Activated naive CD8-positive, alpha-beta T cell treated with anti-CD3 and anti-CD28 coated beads, Interleukin-2, amount 50 U/mL, for 24 hours (primary cell): Measurements from ENCODE around the gene LYRM1.

Source experiments
- ATAC-seq: fragments of 150-1000 bp; cut with Tn5 transposase; one replicate; pipeline ENCODE4 v1.10.0; 2021
- DNase-seq: peaks from one replicate; pipeline ENCODE4 v3.0.0; 2021
- H3K27ac Mint-ChIP-seq: one replicate; pipeline ENCODE4 v1.8.0; 2021; ENCODE audit warnings: mild to moderate bottlenecking, mixed read lengths
- H3K27me3 Mint-ChIP-seq: one replicate; pipeline ENCODE4 v1.8.0; 2021; ENCODE audit warnings: mixed read lengths
- H3K36me3 Mint-ChIP-seq: one replicate; pipeline ENCODE4 v1.8.0; 2021; ENCODE audit warnings: low read depth, mixed read lengths
- H3K4me1 Mint-ChIP-seq: one replicate; pipeline ENCODE4 v1.8.0; 2021; ENCODE audit warnings: mixed read lengths
- H3K4me3 Mint-ChIP-seq: one replicate; pipeline ENCODE4 v1.8.0; 2021; ENCODE audit warnings: mild to moderate bottlenecking, moderate library complexity, mixed read lengths
- H3K9me3 Mint-ChIP-seq: one replicate; pipeline ENCODE4 v1.8.0; 2021; ENCODE audit warnings: mixed read lengths

Gene LYRM1

GRCh38 chr16:20903116-20903898 lies 2.7 kb downstream of the LYRM1 start:
- no peak for ATAC-seq
- H3K4me3 Mint-ChIP-seq = peak overlapping the region; percentile 72
- peaks cover 29% of the 10 kb centered on the region for H3K36me3 Mint-ChIP-seq
- H3K27me3 Mint-ChIP-seq = no peaks in the 10 kb centered on the region
- DNase-seq = no peak
- peaks cover 76% of the 10 kb centered on the region for H3K4me1 Mint-ChIP-seq
- no peaks in the 10 kb centered on the region for H3K9me3 Mint-ChIP-seq
- peak overlapping the region; percentile 99 for H3K27ac Mint-ChIP-seq

GRCh38 chr16:20903899-20904506 lies 3.4 kb downstream of the LYRM1 start:
- Mint-ChIP-seq H3K9me3 (no peaks in the 10 kb centered on the region), H3K36me3 (peaks cover 29% of the 10 kb centered on the region), H3K27me3 (no peaks in the 10 kb centered on the region), H3K4me3 (peak overlapping the region; percentile 72), H3K27ac (peak overlapping the region; percentile 99), H3K4me1 (peaks cover 71% of the 10 kb centered on the region)
- DNase-seq (no peak), ATAC-seq (no peak)

- no peaks in the 10 kb centered on the region for H3K9me3 Mint-ChIP-seq
- H3K4me1 Mint-ChIP-seq = peaks cover 72% of the 10 kb centered on the region
- no peaks in the 10 kb centered on the region for H3K27me3 Mint-ChIP-seq
- H3K27ac Mint-ChIP-seq = peak overlapping the region; percentile 99
- ATAC-seq = no peak
- peaks cover 29% of the 10 kb centered on the region for H3K36me3 Mint-ChIP-seq
- DNase-seq = no peak
- H3K4me3 Mint-ChIP-seq = peak overlapping the region; percentile 72
Measured at GRCh38 chr16:20904507-20905081, 4.0 kb downstream of the LYRM1 start.

- Mint-ChIP-seq H3K4me3 (no peak overlapping the region), H3K9me3 (no peaks in the 10 kb centered on the region), H3K27ac (no peak overlapping the region), H3K27me3 (no peaks in the 10 kb centered on the region), H3K36me3 (peaks cover 29% of the 10 kb centered on the region), H3K4me1 (peaks cover 79% of the 10 kb centered on the region)
- ATAC-seq (no peak), DNase-seq (no peak)
Measured at GRCh38 chr16:20905576-20905975, 5.0 kb downstream of the LYRM1 start.

- H3K4me3 Mint-ChIP-seq = no peak overlapping the region
- no peaks in the 10 kb centered on the region for H3K9me3 Mint-ChIP-seq
- no peak for DNase-seq
- H3K27me3 Mint-ChIP-seq = no peaks in the 10 kb centered on the region
- H3K4me1 Mint-ChIP-seq = peaks cover 80% of the 10 kb centered on the region
- peaks cover 23% of the 10 kb centered on the region for H3K36me3 Mint-ChIP-seq
- no peak overlapping the region for H3K27ac Mint-ChIP-seq
- no peak for ATAC-seq
Measured at GRCh38 chr16:20906341-20907255, 6.0 kb downstream of the LYRM1 start.

GRCh38 chr16:20910781-20911321 lies 10.3 kb downstream of the LYRM1 start:
- ATAC-seq (peak; percentile 83), DNase-seq (no peak)
- H3K4me3 Mint-ChIP-seq = peak overlapping the region; percentile 6

GRCh38 chr16:20911361-20911760 lies 10.8 kb downstream of the LYRM1 start:
- peak overlapping the region; percentile 87 for H3K27ac Mint-ChIP-seq
- peak overlapping the region; percentile 6 for H3K4me3 Mint-ChIP-seq
- H3K4me1 Mint-ChIP-seq = peaks cover 52% of the 10 kb centered on the region
- H3K9me3 Mint-ChIP-seq = no peaks in the 10 kb centered on the region
- H3K36me3 Mint-ChIP-seq = peaks cover 10% of the 10 kb centered on the region
- DNase-seq (no peak), ATAC-seq (peak; percentile 50)
- no peaks in the 10 kb centered on the region for H3K27me3 Mint-ChIP-seq

More at GRCh38 chr16:20910781-20911321, 10.3 kb downstream of the LYRM1 start:
- peaks cover 8% of the 10 kb centered on the region for H3K36me3 Mint-ChIP-seq
- H3K27ac Mint-ChIP-seq = peak overlapping the region; percentile 87
- H3K4me1 Mint-ChIP-seq = peaks cover 55% of the 10 kb centered on the region
- H3K27me3 Mint-ChIP-seq = no peaks in the 10 kb centered on the region
- H3K9me3 Mint-ChIP-seq = no peaks in the 10 kb centered on the region

- Mint-ChIP-seq H3K9me3 (no peaks in the 10 kb centered on the region), H3K27ac (no peak overlapping the region), H3K4me3 (no peak overlapping the region), H3K27me3 (no peaks in the 10 kb centered on the region), H3K36me3 (peaks cover 20% of the 10 kb centered on the region), H3K4me1 (peaks cover 46% of the 10 kb centered on the region)
- no peak for DNase-seq
- ATAC-seq = no peak
Measured at GRCh38 chr16:20916289-20916688, 15.7 kb downstream of the LYRM1 start.

- ATAC-seq (no peak), DNase-seq (no peak)
- H3K4me3 Mint-ChIP-seq = no peak overlapping the region
- no peaks in the 10 kb centered on the region for H3K9me3 Mint-ChIP-seq
- H3K27ac Mint-ChIP-seq = no peak overlapping the region
- peaks cover 22% of the 10 kb centered on the region for H3K36me3 Mint-ChIP-seq
- H3K4me1 Mint-ChIP-seq = peaks cover 39% of the 10 kb centered on the region
- H3K27me3 Mint-ChIP-seq = no peaks in the 10 kb centered on the region
Measured at GRCh38 chr16:20916942-20917341, 16.4 kb downstream of the LYRM1 start.

- Mint-ChIP-seq H3K27me3 (no peaks in the 10 kb centered on the region), H3K27ac (peak overlapping the region; percentile 73), H3K9me3 (no peaks in the 10 kb centered on the region), H3K4me3 (peak overlapping the region; percentile 3), H3K4me1 (peaks cover 34% of the 10 kb centered on the region), H3K36me3 (peaks cover 24% of the 10 kb centered on the region)
- DNase-seq (no peak), ATAC-seq (no peak)
Measured at GRCh38 chr16:20918486-20919239, 18.1 kb downstream of the LYRM1 start.

GRCh38 chr16:20920091-20920490 lies 19.5 kb downstream of the LYRM1 start:
- Mint-ChIP-seq H3K4me1 (peaks cover 29% of the 10 kb centered on the region), H3K27me3 (no peaks in the 10 kb centered on the region), H3K27ac (peak overlapping the region; percentile 50), H3K9me3 (no peaks in the 10 kb centered on the region), H3K36me3 (peaks cover 25% of the 10 kb centered on the region), H3K4me3 (no peak overlapping the region)
- no peak for DNase-seq
- ATAC-seq = peak; percentile 89

GRCh38 chr16:20920799-20921198 lies 20.2 kb downstream of the LYRM1 start:
- Mint-ChIP-seq H3K9me3 (no peaks in the 10 kb centered on the region), H3K36me3 (peaks cover 23% of the 10 kb centered on the region), H3K4me3 (no peak overlapping the region), H3K27me3 (no peaks in the 10 kb centered on the region), H3K27ac (no peak overlapping the region), H3K4me1 (peaks cover 29% of the 10 kb centered on the region)
- no peak for ATAC-seq
- no peak for DNase-seq

- H3K4me1 Mint-ChIP-seq = peaks cover 17% of the 10 kb centered on the region
- H3K27ac Mint-ChIP-seq = no peak overlapping the region
- DNase-seq = no peak
- no peak overlapping the region for H3K4me3 Mint-ChIP-seq
- no peaks in the 10 kb centered on the region for H3K27me3 Mint-ChIP-seq
- ATAC-seq = no peak
- H3K36me3 Mint-ChIP-seq = peaks cover 17% of the 10 kb centered on the region
- H3K9me3 Mint-ChIP-seq = no peaks in the 10 kb centered on the region
Measured at GRCh38 chr16:20923876-20924275, 23.3 kb downstream of the LYRM1 start.
